ENCODE results near the gene CLEC2A.

DNA sequence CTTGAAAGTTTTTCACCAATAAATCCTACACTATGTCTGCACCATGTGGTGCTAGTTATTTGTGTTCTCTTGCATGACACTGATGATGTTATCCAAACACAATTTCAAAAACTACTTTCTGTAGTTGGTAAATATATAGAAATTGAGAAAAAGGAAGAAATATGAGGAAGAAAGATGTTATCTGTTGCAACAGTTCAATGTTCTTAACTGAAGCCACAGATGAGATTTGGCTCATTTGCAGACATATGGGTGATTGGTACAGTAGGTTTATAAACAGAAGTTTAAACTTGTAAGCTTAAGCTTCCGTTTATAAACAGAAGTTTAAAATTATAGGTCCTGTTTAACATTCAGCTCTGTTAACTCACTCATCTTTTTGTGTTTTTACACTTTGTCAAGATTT lies 39.0 kb upstream of the CLEC2A start, which contains the start of gene CLEC12A:
- TF ChIP-seq EZH2phosphoT487 (IDR thresholded peaks at IDR 0.05; ENCODE audit: insufficient read depth, low read depth) = no peak
- no peak for TF ChIP-seq EZH2 (IDR thresholded peaks at IDR 0.05; ENCODE audit: insufficient read depth, poor library complexity, severe bottlenecking)
